NCI-H1694 treated with DMSO at 0.1 percent for 48 hours (cell line): ENCODE results near the gene CANT1.
A peak's percentile ranks its signal among the peaks of the same experiment; 100 is the strongest.
"Not testable (repeated sequence)": the region's sequence is repeated elsewhere in the genome, so short reads cannot be mapped to it uniquely, and the experiment has no call there.

Source experiments
- DNase-seq: peaks from one replicate; lab custom pipeline; 2025; lab: John Stamatoyannopoulos, UW

Gene CANT1

GRCh38 chr17:79043191-79043930, 33.8 kb upstream of the CANT1 start:
- DNase-seq: no peak

GRCh38 chr17:79042421-79043190, 33.0 kb upstream of the CANT1 start:
- DNase-seq: peak; percentile 75

DNA sequence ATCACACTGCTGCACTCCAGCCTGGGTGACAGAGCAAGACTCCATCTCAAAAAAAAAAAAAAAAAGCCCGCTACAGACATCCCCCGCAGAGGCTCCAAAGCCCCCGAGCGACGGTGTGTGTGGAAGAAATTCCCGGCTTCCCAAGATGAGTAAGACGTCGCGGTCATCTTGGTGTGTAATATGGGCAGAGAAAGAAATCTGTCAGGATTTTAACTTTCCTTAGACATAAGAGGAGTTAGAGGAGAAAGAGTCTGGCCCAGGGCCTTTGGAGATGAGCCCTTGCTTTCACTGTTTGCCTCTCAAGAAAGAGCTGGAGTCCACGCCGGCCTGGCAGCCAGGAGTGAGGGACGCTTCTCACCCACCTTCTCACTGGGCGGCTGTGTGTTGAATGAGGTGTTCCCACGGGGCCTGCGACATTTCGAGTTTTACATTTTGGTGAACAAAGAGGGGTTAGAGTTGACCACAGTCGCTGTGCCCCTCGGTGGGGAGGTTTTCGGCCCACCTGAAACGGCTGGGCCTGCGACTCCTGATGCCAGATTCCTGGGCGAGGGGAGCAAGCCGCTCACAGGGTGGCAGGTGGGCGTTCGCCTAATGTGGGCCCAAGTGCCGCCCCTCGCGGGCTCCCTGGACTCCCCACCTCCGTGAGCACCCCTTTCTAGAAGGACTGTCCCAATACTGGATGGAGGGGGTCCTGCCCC, 32.3 kb upstream of the CANT1 start:
- no peak for DNase-seq

DNA sequence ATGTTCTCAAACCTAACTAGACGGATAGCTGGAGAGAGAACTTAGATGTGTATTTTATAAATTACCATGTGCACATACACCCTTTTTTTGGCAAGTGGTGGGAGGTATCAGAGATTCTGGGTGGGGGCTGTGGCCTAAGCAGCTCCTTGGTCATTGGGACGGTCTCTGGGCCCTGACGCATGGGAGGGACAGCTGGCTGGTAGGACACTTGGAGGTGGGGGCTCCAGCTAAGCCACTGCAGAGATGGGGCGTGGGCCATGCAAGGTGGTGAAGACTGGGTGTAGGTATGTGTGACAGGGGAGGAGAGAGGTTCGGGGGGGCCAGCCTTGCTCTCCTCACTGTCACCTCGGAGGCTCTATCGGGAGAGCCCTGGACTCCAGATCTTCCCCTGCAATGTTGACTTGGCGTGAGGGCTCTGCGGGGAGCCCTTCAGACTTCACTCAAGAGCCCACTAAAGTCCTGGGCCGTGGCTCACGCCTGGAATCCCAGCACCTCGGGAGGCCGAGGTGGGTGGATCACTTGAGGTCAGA, 31.5 kb upstream of the CANT1 start:
- DNase-seq: no peak

DNA sequence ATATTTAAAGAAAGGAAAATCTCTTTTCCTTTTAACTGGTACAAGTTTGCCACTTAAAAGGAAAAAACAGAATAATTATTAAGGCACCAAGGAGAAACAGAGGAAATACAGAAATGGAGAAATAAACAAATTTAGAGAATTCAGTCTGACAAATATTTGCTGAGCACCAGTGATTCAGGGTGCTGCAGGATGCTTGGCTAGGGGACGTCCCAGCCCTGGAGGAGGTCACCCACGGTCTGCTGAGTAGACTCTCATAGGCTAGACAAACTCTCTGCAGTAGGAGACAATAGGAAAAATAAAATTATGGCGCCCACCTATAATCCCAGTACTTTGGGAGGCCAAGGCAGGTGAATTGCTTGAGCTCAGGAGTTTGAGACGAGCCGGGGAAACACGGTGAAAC, 30.3 kb upstream of the CANT1 start:
- no peak for DNase-seq

- no peak for DNase-seq
Measured at GRCh38 chr17:79039171-79039570, 29.6 kb upstream of the CANT1 start.

DNA sequence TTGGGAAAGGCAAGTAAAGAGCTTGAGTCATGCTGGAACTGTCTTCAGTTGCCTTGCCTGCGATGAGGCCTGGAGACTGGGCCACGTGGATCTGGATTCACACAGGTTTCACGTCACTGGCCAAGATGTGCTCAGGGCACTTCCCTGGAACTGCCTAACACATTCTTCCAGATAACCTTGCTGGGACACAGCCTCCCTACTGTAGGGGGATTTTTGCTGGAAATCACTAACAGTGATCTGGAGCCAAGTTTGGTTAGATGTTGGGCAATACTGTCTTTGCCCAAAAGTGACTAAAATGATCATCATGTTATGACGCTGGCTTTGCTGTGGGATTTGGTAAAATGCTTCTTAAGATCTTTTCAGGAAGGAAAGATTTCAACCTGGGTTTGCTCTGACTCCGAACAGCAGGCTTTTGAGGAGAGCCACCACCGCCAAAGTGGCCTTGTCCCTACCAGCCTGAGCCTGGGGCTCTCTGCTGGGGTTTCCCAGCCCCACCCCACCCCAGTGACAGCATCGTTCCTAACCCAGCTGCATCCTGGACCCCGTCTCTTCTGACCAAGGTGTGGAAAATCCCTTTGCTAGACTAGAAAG, 29.1 kb upstream of the CANT1 start:
- DNase-seq: no peak

GRCh38 chr17:79036596-79036995, 27.0 kb upstream of the CANT1 start:
- no peak for DNase-seq

DNA sequence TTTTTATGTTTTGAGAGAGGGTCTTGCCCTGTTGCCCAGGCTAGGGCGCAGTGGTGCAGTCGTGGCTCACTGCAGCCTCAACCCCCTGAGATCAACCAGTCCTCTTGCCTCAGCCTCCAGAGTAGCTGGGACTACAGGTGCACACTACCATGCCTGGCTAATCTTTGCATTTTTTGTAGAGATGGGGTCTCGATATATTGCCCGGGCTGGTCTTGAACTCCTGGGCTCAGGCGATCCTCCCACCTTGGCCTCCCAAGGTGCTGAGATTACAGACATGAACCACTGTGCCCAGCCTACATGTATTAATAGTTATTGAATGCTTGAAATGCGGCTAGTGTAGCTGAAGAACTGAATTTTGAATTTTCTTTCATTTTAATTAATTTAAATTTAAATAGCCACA, 26.6 kb upstream of the CANT1 start:
- no peak for DNase-seq

DNA sequence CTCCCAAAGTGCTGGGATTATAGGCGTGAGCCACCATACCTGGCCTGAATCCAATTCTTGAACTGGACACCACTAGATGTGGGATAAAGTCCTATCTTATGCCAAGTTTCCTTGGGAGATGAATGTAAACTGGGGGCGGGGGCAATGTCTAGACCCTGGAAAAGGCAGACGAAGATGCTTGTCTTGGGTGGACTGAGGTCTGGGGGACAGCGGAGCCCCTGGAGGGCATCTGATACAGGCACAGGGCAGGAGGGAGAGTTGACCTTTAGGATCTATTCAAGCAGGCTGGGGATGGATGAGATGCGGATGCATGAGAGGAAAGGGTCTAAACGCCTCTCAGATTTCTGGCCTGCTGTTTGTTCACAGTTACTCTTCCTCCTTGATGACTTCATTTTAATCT, 26.1 kb upstream of the CANT1 start:
- no peak for DNase-seq

DNA sequence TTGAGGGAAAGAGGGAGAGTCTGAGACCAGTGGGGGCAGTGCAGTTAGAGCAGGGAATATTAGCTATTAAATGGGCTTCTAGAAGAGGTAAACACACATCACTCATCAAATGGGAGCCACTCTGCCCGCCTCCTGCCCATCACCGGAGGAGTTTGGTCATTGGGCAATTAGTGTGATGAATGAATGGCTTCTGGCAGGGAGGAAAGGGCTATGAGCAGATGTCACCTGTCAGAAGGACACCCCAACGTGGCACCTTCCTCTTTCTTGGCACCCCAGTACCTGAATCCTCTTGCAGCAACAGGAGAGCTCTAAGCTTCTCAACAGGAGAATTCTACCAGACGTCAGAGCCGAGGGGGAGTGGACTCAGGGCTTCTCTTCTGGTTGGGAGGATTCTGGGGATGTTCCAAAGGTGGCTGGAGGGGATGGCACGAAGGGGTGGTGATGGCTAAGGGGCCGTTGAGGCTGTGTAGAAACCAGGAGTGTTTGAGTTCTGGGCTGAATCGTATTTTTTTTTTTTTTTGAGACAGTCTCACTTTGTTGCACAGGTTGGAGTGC, 25.4 kb upstream of the CANT1 start:
- DNase-seq: no peak

DNA sequence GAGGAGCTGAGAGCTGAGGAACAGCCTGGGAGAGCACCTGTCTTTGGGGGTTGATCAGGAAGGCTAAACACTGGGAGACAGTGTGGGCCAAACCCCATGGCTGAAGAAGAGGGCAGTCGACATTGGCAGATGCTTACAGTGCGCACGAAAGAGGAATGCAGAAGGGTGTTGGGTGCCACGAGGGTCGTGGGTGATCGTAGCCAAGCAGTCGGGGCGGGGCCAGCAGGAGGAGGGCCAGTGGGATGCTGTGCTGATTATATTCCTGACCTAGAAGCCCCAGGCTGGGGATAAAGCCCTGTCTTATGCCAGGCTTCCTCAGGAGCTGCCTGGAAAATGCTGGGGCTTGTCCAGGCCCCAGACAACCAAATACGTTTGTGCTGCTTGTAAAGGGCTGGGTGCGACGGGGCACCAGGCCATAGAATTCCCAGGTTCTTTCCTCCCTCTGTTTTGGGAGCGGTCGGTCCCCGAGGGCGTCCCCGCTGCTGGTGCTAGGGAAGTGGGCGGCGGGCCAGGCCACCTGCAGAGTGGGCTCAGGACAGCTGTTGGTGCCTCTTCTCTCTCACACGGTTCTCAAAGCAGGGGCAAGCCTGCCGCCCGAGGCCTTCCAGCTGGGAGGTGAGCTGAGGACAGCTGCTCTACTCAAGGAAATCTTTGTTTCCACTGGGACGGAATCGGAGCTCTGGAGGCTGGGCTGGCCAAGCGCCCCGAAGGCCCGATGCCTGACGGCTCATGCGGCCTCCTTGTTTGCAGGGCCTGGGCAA, 24.4 kb upstream of the CANT1 start:
- peak; percentile 79 for DNase-seq

DNA sequence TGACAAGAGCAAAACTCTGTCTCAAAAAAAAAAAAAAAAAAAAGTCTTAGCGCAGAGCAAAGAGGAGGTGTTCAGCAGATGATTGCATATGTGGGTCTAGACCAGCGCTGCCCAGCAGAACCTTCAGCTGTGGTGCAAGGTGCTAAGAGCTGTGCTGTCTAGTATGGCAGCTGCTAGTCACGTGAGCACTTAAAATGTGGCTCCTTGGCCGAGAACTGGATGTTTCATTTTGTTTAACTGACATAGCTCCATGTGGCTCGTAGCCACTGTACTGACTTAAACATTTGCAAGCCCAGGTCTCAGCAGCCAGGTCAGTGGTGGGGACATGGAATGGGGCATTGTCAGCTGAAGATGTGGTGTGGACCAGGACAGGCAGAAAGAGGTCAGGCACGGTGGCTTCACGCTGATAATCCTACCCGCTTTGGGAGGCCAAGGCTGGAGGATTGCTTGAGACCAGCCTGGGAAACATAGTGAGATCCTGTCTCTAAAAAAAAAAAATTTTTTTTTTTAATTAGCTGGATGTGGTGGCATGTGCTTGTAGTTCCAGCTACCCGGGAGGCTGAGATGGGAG, 23.6 kb upstream of the CANT1 start:
- no peak for DNase-seq

GRCh38 chr17:79031996-79032875, 22.7 kb upstream of the CANT1 start:
- DNase-seq: peak; percentile 28

DNA sequence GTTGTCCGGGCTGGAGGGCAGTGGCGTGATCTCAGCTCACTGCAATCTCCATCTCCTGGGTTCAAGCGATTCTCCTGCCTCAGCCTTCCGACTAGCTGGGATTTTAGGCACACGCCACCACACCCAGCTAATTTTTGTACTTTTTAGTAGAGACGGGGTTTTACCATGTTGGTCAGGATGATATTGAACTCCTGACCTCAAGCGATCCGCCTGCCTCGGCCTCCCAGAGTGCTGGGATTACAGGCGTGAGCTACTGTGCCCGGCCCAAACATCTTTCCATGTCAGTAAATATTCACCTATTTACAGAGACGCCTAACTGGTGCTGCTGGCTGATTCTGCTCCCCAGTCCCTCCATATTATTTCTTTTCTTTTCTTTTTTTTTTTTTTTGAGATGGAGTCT, 21.1 kb upstream of the CANT1 start:
- not testable (repeated sequence) for DNase-seq

GRCh38 chr17:79029327-79030009, 19.9 kb upstream of the CANT1 start:
- DNase-seq: no peak

DNA sequence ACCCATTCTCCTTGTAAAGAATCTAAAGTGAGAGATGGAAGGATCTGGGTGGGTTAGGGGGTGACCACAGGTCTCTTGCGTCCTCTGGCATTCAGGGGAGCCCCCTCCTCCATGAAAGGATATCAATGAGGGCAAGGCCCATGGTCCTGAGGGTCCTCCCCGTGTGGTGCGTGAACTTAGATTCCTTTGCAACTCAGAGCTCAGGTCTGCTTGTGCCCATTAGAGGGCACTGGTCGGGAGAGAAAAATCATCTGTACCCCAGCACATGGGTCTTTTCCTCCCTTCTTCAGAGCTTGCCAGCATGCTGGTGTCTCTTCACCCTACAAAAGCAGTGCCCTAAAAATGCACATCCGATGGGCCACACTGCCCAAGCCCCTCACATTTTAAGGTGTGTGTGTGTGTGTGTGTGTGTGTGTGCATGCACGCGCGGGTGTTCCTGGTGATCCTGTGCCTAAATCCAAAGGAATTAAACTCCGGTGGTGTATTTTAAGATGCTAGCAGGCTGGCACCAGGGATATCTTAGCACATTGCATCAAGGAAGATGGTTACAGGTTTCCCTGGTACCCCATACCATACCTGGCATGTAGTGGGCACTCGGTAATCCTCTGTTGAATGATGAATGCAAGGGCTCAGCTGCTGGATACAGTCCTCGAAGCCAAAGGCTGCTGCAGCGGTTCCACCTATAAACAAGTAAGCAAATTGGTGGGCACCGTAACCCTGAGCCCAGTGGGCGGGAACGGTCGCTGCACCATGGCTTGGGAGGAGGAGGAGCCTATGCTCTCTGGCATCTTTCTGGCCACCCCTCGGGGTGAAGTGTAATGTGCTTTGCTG, 19.1 kb upstream of the CANT1 start:
- peak; percentile 35 for DNase-seq

DNA sequence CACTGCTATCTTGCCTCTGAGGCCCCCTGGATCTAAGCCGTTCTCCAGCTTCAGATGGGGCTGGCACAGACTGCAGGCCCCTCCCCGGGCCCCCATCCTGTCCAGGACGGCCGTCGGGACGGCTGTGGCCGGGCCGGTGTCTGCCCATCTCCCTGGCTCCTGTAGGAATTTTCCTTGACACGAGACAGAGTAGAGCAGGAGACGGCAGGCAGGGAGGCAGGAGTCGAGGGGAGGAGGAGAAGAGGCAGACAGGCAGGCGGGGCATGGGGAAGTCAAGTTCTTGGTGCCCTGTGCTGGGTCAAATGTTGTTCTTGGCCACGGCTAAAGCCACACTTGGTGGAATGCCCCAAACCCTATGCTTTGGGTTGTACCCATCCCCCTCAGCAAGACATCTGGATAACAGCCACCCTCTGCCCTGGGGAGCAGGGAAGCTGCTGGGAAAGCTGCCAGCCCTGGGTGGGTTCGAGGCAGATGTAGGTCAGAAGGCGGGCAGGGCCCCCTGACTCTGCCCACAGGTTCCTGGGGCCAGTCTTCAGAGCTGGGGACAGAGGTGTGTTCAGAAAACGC, 18.4 kb upstream of the CANT1 start:
- DNase-seq: no peak
